ENCODE measurements around the gene MATN3.

GRCh38 chr2:20012282-20013125 is at the start of gene MATN3:
- TF ChIP-seq POLR2AphosphoS5 (IDR thresholded peaks at IDR 0.05; ENCODE audit: control insufficient read depth, insufficient read depth, low read depth, low read length) (no peak), CREB1 (IDR thresholded peaks at IDR 0.05) (no peak), CREB1 (CRISPR knock-in tag; IDR thresholded peaks at IDR 0.05) (no peak), CTCF (IDR thresholded peaks at IDR 0.05 in 2 of 3, conservative IDR thresholded peaks at IDR 0.05 in 1 of 3; ENCODE audit: insufficient read depth in 2 of 3, low read depth in 1 of 3, low read length in 3 of 3) (no peak), NR1H2 (CRISPR knock-in tag; IDR thresholded peaks at IDR 0.05) (no peak), PHTF2 (CRISPR knock-in tag; IDR thresholded peaks at IDR 0.05) (no peak), POLR2A (conservative IDR thresholded peaks at IDR 0.05) (no peak), ZBTB34 (CRISPR knock-in tag; IDR thresholded peaks at IDR 0.05) (no peak), FOXJ3 (CRISPR knock-in tag; IDR thresholded peaks at IDR 0.05) (no peak), CBX8 (IDR thresholded peaks at IDR 0.05; ENCODE audit: borderline replicate concordance, extremely low read depth, low read depth, low read length, poor library complexity, severe bottlenecking) (no peak), SMARCA4 (IDR thresholded peaks at IDR 0.05) (no peak), TAF1 (IDR thresholded peaks at IDR 0.05; ENCODE audit: control insufficient read depth, extremely low read depth, insufficient read depth, low read length, severe bottlenecking) (no peak), CEBPB (tag; IDR thresholded peaks at IDR 0.05) (no peak)

All from K562 (cell line).